ENCODE results near the gene RHOH. TPM values are rescaled to one million over a fixed set of nuclear protein-coding genes. Genes with fewer than 3 reads are reported as not detected.

Gene RHOH
- total RNA-seq, 120 experiments from 2014 or later = 0.10 to 3.0 (median 1.00) TPM; not detected in 32

Other genes with a start within 250 kb of the RHOH start
- gene PDS5A, start 219.1 kb upstream of the RHOH start, total RNA-seq = 10 to 100 TPM; 43.7 to 92.5 (median 61.9) TPM
- gene N4BP2, start 140.2 kb upstream of the RHOH start, total RNA-seq = 10 to 100 TPM in 50 of 120 experiments, 1 to 10 TPM in 70; 3.7 to 18.5 (median 9.2) TPM
- gene CHRNA9, start 138.3 kb downstream of the RHOH start, total RNA-seq = under 1 TPM in 5 of 120 experiments, not detected in 115; 0.19 to 0.31 (median 0.21) TPM